ENCODE data around the gene THBD. TPM values are rescaled to one million over a fixed set of nuclear protein-coding genes. Genes with fewer than 3 reads are reported as not detected.

Gene THBD
- polyA plus RNA-seq, 1 experiment, result 0.04 TPM

DNA sequence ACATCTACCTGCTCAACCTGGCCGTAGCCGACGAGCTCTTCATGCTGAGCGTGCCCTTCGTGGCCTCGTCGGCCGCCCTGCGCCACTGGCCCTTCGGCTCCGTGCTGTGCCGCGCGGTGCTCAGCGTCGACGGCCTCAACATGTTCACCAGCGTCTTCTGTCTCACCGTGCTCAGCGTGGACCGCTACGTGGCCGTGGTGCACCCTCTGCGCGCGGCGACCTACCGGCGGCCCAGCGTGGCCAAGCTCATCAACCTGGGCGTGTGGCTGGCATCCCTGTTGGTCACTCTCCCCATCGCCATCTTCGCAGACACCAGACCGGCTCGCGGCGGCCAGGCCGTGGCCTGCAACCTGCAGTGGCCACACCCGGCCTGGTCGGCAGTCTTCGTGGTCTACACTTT, 13.7 kb downstream of the THBD start:
- H3K36me3 ChIP-seq (ENCODE audit: control insufficient read depth, insufficient read depth, low read length), result no peaks in the 10 kb centered on the region
- H3K4me3 ChIP-seq (ENCODE audit: low read depth, low read length), result no peak overlapping the region
- ChIA-PET CTCF (no interaction called here), POLR2A (no interaction called here)
- TF ChIP-seq, protein P1, sequence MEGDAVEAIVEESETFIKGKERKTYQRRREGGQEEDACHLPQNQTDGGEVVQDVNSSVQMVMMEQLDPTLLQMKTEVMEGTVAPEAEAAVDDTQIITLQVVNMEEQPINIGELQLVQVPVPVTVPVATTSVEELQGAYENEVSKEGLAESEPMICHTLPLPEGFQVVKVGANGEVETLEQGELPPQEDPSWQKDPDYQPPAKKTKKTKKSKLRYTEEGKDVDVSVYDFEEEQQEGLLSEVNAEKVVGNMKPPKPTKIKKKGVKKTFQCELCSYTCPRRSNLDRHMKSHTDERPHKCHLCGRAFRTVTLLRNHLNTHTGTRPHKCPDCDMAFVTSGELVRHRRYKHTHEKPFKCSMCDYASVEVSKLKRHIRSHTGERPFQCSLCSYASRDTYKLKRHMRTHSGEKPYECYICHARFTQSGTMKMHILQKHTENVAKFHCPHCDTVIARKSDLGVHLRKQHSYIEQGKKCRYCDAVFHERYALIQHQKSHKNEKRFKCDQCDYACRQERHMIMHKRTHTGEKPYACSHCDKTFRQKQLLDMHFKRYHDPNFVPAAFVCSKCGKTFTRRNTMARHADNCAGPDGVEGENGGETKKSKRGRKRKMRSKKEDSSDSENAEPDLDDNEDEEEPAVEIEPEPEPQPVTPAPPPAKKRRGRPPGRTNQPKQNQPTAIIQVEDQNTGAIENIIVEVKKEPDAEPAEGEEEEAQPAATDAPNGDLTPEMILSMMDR (IDR thresholded peaks at IDR 0.05; ENCODE audit: insufficient read depth, low read depth, low read length), result no peak
- no peak for DNase-seq (ENCODE audit: low read depth)
- no peaks in the 10 kb centered on the region for H3K27me3 ChIP-seq (ENCODE audit: control insufficient read depth, insufficient read depth, low read length)

DNA sequence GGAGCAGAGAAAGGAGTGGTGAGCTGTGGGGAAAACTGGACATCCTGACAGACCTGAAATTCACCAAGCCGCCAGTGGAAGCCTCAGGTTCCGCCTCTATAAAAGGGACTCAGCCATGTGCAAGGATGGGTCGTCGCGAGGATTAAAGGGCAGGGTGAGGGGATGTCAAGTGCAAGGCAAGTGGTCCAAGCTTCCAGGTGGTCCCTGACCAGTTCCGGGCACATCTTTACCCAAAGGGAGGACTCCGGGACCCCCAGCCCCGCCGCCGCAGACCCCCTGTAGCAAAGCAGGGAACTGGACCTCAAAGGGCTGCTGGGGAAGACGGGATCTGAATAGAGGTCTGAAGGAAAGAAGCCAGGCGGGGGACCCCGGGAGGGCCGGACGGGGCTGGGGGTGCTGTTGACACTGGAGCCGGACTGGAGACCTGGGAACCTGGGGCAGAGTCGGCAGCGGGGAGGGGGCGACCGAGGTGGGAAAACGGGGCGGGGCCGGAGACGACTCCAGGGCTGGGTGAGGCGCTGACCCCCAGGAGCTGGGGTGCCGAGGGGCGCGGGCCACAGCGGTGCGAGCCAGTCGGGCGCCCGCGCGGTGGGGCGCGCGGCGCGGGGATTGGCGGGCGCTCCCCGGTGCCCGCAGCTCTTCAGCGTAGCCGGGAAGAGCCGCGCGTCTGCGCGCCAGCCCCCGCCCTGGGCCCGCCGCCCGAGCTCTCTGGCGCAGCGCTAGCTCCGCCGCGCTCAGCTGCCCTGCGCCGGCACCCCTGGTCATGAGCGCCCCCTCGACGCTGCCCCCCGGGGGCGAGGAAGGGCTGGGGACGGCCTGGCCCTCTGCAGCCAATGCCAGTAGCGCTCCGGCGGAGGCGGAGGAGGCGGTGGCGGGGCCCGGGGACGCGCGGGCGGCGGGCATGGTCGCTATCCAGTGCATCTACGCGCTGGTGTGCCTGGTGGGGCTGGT, 14.5 kb downstream of the THBD start, which contains the start of gene SSTR4:
SSTR4 (plus strand) TSS at position 592 of the 951 bp plus-strand sequence; CDS start at position 764, 172 bp downstream.
- no peak for DNase-seq (ENCODE audit: low read depth)
- TF ChIP-seq, protein P1 (IDR thresholded peaks at IDR 0.05; ENCODE audit: insufficient read depth, low read depth, low read length), result no peak
- H3K27me3 ChIP-seq (ENCODE audit: control insufficient read depth, insufficient read depth, low read length), result no peaks in the 10 kb centered on the region
- POLR2A ChIA-PET, result no interaction called here
- CTCF ChIA-PET, result no interaction called here
- H3K36me3 ChIP-seq (ENCODE audit: control insufficient read depth, insufficient read depth, low read length), result no peaks in the 10 kb centered on the region
- H3K4me3 ChIP-seq (ENCODE audit: low read depth, low read length), result no peak within 1 kb of the TSS

DNA sequence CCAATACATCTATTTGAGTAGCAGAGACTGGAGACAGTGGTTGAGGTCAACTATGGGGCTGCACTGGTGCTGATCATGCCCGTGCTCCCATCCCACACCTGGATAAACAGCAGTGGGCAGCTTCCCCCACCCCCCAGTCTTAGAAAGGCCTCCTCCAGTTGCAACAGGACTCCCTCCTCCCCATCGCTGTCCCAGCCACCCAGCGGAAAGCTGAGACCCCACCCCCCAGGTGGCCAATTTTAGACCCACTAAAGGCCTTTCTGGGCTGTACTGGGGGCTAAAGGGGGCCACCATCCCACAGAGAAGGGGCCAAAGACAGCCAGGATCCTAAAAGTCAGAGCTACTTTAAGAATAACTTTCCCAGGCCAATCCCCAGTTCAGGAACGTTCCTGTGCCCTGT, 15.6 kb downstream of the THBD start:
- DNase-seq (ENCODE audit: low read depth), result no peak
- TF ChIP-seq, protein P1 (IDR thresholded peaks at IDR 0.05; ENCODE audit: insufficient read depth, low read depth, low read length), result no peak
- H3K4me3 ChIP-seq (ENCODE audit: low read depth, low read length), result no peak overlapping the region
- H3K27me3 ChIP-seq (ENCODE audit: control insufficient read depth, insufficient read depth, low read length), result no peaks in the 10 kb centered on the region
- ChIA-PET CTCF (no interaction called here), POLR2A (no interaction called here)
- no peaks in the 10 kb centered on the region for H3K36me3 ChIP-seq (ENCODE audit: control insufficient read depth, insufficient read depth, low read length)

DNA sequence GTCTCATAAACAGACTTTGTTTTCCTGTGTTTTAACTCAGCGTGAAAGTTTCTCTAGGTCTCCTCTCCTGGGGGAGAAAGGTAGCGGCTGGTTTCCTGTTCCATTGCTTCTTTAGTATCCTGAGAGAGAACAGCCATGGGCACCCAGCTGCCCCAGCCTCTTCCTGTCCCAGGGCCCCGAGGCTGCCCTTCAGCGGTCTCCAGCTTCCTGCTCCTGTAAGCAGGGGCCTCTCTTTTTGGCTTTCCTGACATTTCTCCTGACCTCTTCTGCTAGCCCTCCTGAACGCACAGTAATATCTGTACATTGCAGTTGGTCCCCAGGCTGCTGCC, 16.8 kb downstream of the THBD start:
- CTCF ChIA-PET, result no interaction called here
- H3K27me3 ChIP-seq (ENCODE audit: control insufficient read depth, insufficient read depth, low read length), result no peaks in the 10 kb centered on the region
- no peak overlapping the region for H3K4me3 ChIP-seq (ENCODE audit: low read depth, low read length)
- POLR2A ChIA-PET, result no interaction called here
- H3K36me3 ChIP-seq (ENCODE audit: control insufficient read depth, insufficient read depth, low read length), result no peaks in the 10 kb centered on the region
- TF ChIP-seq, protein P1 (IDR thresholded peaks at IDR 0.05; ENCODE audit: insufficient read depth, low read depth, low read length), result no peak
- no peak for DNase-seq (ENCODE audit: low read depth)

DNA sequence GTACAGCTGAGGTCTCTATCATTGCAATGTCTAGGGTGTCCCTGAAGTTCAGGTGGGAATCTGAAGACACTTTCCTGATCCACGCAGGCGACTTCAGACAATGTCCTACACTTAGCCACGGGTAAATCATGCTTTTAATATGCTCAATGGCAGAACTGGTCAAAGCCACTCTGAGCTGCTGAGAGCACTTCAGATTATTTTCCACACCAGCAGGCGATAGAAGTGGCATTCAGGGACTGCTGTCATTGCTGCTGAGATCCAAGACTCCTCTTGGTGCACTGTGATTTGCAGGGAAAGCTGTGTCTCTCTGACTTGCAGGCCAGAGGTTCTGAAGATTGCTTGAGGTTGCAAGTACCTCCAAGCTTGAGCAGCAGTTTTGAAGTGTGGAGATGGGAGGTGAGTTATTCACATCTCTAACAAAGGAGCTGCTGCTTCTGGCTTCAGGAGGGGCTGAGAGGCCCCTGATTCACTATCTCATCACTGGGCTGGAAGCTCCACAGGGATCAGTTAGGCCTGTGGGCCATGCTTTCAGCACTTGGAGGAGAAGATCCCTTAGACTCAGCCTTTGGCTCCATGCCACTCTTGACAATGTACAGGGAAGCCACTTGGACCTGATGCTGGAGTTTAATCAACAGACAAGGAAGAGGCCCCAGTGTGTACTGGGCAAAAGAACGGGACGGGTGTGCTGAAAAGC, 17.3 kb downstream of the THBD start:
- no peak for DNase-seq (ENCODE audit: low read depth)
- POLR2A ChIA-PET, result no interaction called here
- Histone ChIP-seq H3K4me3 (ENCODE audit: low read depth, low read length) (no peak overlapping the region), H3K27me3 (ENCODE audit: control insufficient read depth, insufficient read depth, low read length) (no peaks in the 10 kb centered on the region), H3K36me3 (ENCODE audit: control insufficient read depth, insufficient read depth, low read length) (no peaks in the 10 kb centered on the region)
- TF ChIP-seq, protein P1 (IDR thresholded peaks at IDR 0.05; ENCODE audit: insufficient read depth, low read depth, low read length), result no peak
- CTCF ChIA-PET, result no interaction called here
